Spinal cord (tissue), 10 donors: ENCODE results near the gene MAP3K5. TPM values are rescaled to one million over a fixed set of nuclear protein-coding genes. Genes with fewer than 3 reads are reported as not detected.

Experiments
- DNase-seq, 6 donors: peaks; one replicate each; pipeline versions ENCODE4 v3.0.0 to v3.0.0-alpha.2; 2013 to 2015; ENCODE audit warnings: low spot score in 6 of 6, low read depth in 4 of 6
- H3K27ac ChIP-seq: one replicate; pipeline ENCODE4 v1.5.1; 2013; ENCODE audit warnings: low read depth, low read length, control low read depth
- H3K27me3 ChIP-seq: one replicate; pipeline ENCODE4 v1.6.1; 2013; ENCODE audit warnings: low read length; ENCODE audit not compliant: control insufficient read depth, insufficient read depth
- H3K36me3 ChIP-seq: one replicate; pipeline ENCODE4 v1.6.1; 2013; ENCODE audit warnings: low read length; ENCODE audit not compliant: control insufficient read depth, insufficient read depth
- H3K4me1 ChIP-seq: one replicate; pipeline ENCODE4 v1.6.1; 2013; ENCODE audit warnings: low read length; ENCODE audit not compliant: control insufficient read depth, insufficient read depth
- H3K4me3 ChIP-seq: one replicate; pipeline ENCODE4 v1.5.1; 2013; ENCODE audit warnings: low read depth, low read length, control low read depth
- H3K9me3 ChIP-seq: one replicate; pipeline ENCODE4 v1.6.1; 2013; ENCODE audit warnings: low read length; ENCODE audit not compliant: control insufficient read depth, insufficient read depth
- WGBS: methylation state at CpG from one replicate; pipeline ENCODE4 v1.1.5; 2013; ENCODE audit warnings: missing lambda C conversion rate; ENCODE audit not compliant: insufficient coverage; 5-methylcytosine and 5-hydroxymethylcytosine counted together
- polyA plus RNA-seq, 2 donors: library from polyadenylated mRNA; unstranded; fragments of 120-200 nt; gene quantifications; one replicate each; pipeline ENCODE4 v1.2.1, GENCODE V29; 2013; ENCODE audit not compliant: insufficient read length in 2 of 2
- total RNA-seq, 2 donors: library from RNA; depleted of rRNA in 1 of 2; stranded (reverse); fragments of 120-200 nt in 1 of 2; fragments of >200 nt in 1 of 2; gene quantifications; one replicate each; pipeline versions ENCODE4 v1.2.3 to v1.2.4, GENCODE V29; 2013 to 2014
- donor health status: healthy.

Gene MAP3K5
- total and polyA plus RNA-seq, 4 donors = 8.5 to 26.9 (median 9.7) TPM

DNA sequence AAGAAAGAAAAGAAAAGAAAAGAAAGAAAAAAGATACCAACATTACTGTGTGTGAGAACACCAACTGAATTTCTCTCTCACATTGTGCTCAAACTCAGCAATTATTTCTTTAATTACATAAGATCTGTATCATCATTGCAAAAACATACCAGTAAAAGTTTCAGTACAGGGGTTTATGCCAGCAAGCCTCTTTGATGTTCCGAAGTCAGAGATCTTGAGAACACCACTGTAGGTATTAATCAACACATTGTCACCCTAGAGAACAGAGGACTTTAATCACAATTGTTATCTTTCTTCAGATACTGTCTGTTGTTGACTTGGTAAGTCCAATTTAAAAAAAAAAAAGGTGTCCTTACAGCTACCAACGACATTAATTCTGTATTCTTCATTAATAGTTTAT lies 181.1 kb downstream of the MAP3K5 start:
- no peaks in the 10 kb centered on the region for H3K9me3 ChIP-seq
- DNase-seq = no peak
- H3K27ac ChIP-seq = no peak overlapping the region
- H3K4me3 ChIP-seq = no peak overlapping the region
- no peaks in the 10 kb centered on the region for H3K27me3 ChIP-seq
- no peaks in the 10 kb centered on the region for H3K36me3 ChIP-seq
- no peaks in the 10 kb centered on the region for H3K4me1 ChIP-seq
- no CpG with 5 or more reads among the region's 2 CpGs for WGBS

DNA sequence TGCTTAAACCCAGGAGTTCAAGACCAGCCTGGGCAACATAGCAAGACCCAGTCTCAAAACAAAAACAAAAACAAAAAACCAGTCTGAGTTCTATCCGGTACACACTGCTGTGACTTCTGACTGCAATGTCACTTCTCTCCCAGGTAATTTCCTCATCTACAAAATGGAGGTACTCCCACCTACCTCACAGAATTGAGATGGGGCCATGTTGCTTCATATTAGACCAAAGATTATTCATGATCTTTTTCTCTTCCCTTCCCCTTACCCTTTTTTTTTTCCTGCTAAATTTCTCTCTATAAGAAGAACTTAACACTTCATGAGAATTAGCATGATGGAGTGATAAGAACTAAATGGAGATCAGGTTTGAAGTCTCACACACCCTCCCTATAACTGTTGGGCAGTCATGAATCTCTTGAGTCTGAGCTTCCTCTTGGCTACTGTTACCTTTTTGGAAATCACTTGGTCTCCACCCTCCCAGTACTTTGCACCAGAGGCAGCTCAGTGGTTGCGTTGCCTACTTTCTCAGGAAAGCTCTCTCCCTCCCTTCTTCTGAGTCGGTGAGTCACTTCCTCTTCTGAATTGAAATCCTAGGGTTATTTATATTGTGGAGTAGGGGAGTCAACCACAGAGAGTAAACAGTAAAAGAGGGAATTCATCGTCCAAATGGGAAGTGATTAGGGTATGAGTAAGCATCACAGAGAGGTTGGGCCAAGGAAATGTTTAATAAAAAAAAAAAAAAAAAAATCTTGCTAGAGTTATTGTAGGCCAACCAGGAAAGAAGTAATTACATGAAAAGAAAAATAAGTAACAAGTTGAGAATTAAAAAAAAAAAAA lies 182.2 kb downstream of the MAP3K5 start:
- no peaks in the 10 kb centered on the region for H3K36me3 ChIP-seq
- no peaks in the 10 kb centered on the region for H3K9me3 ChIP-seq
- no peak overlapping the region for H3K4me3 ChIP-seq
- H3K27me3 ChIP-seq = no peaks in the 10 kb centered on the region
- 92% methylated on average over 2 of the region's 4 CpGs for WGBS
- no peaks in the 10 kb centered on the region for H3K4me1 ChIP-seq
- no peak for DNase-seq
- no peak overlapping the region for H3K27ac ChIP-seq

DNA sequence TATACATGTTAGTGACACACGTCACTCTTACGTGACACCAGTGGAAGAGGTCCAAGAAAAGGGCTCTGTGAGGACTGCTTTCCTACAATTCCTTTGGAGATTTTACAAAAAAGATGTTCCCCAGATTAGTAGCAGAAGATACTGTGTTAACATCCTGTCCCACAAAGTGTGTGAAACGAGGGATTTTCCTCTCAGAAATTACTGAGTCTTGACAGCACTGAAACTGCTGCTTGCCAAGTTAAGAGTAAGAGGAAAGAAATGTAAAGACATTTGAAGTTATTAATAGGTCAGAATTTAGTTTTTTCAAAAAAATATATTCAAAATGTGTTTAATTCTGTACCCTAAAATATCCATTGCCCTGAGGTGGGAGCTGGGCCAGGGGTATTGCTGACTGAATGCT lies 183.3 kb downstream of the MAP3K5 start:
- H3K36me3 ChIP-seq = peaks cover 1% of the 10 kb centered on the region
- 81% methylated on average over 3 of the region's 3 CpGs for WGBS
- no peak for DNase-seq
- no peaks in the 10 kb centered on the region for H3K9me3 ChIP-seq
- H3K27me3 ChIP-seq = no peaks in the 10 kb centered on the region
- no peak overlapping the region for H3K27ac ChIP-seq
- H3K4me3 ChIP-seq = no peak overlapping the region
- H3K4me1 ChIP-seq = no peaks in the 10 kb centered on the region

DNA sequence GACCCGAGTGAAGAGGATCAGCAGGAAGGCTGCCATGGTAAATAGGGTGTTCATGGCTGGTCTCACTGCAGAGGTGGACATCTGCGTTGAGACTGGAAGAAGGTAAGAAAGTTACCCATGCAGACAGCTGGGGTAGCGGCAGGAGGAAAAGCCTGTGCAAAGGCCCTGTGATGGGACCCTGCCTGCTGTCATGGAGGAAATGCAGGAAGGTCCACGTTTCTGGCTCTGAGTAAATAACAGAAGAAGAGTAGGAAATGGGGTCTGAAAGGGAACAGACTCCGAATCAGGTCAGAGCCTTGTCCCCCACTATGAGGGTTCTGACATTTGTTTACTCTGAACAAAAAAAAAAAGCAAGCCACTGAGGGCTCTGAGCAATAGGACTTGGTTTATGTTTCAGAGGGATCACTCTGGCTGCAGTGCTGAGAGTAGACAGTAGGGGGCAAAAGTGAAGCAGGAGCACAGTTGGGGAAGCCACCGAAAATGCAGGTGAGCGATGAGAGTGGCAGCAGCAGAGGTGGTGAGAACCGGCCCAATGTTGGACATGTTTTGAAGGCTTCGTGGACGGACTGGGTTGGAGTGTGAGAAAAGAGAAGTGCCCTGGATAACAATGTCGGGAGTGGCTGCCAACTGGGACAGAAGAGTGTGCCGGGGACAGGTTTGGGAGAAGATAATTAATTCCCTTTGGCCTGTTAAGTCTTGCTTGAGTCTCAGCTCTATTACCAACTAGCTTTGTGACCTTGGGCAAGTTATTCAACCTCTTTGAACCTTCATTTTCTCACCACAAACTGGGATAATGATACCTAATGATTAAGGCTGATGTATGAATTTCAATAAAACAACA lies 184.1 kb downstream of the MAP3K5 start:
- H3K27me3 ChIP-seq = no peaks in the 10 kb centered on the region
- DNase-seq = peak in 3 of 6 donors; percentile 7 to 58 (median 45)

DNA sequence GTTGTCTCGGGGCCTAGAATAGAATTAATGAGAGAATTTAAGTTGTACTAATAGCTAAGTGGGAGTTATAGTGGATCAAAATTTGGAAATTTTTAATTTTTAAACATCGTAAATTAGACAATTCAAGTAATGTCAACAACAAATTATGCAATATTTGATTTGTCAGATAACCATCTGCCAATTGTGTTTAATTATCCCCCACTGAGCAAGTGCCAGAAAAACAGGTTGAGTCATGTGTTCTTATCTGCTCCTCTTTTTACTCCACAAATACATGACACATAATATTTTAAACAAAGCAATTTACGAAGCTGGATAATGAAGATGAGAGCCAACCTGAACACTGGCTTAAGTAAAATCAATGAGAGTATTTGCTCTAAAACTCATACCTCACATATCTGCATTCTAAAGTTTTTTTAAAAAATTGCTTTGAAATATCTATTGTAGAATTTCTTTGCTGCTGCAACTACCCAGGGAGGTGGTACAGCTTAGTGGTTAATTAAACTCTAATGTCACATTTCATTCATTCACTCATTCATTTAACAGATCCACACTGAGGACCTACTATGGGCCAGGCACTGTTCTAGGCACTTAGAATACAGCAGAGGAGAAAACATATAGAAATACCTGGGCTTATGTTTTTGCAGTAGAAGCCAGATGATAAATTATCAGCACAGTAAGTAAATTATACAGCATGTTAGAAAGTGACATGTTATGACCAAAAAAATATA lies 184.9 kb downstream of the MAP3K5 start:
- Histone ChIP-seq H3K9me3 (no peaks in the 10 kb centered on the region), H3K27me3 (no peaks in the 10 kb centered on the region), H3K4me3 (no peak overlapping the region), H3K4me1 (no peaks in the 10 kb centered on the region), H3K36me3 (peaks cover 4% of the 10 kb centered on the region), H3K27ac (no peak overlapping the region)
- WGBS = 80% methylated on average over 1 of the region's 3 CpGs
- DNase-seq = no peak

More for the DNA sequence above, 184.1 kb downstream of the MAP3K5 start:
- no peak overlapping the region for H3K4me3 ChIP-seq
- H3K27ac ChIP-seq = no peak overlapping the region
- no peaks in the 10 kb centered on the region for H3K4me1 ChIP-seq
- WGBS = 71% methylated on average over 10 of the region's 12 CpGs
- H3K9me3 ChIP-seq = no peaks in the 10 kb centered on the region
- H3K36me3 ChIP-seq = peaks cover 3% of the 10 kb centered on the region

DNA sequence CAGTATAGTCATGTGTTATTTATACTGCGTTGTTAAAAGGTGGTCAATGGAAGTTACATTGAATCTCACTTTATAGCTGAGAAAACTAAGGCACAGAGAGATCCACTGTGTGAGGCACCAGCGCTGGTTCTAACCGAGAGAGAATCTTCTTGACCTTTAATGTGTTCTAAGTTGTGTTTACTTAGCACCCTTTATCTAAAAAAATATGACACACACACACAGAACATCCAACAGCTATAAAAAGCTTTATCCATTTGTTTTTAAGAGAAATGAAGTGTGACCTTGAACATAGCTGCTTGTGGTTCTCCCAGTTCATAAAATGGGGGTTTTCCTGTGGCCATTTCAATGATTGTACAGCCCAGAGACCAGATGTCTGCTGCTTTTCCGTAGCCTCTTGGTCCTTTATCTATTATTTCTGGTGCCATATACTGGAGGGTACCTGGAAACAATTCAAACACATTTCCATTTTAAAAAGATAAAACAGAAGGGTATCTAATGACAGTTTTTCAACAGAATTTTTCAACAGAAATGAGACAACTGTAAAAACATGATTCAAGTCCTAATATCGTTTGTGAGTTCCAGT lies 187.3 kb downstream of the MAP3K5 start:
- Histone ChIP-seq H3K4me1 (no peaks in the 10 kb centered on the region), H3K36me3 (peaks cover 6% of the 10 kb centered on the region), H3K27ac (no peak overlapping the region), H3K4me3 (no peak overlapping the region), H3K9me3 (no peaks in the 10 kb centered on the region), H3K27me3 (no peaks in the 10 kb centered on the region)
- no peak for DNase-seq
- WGBS = no CpG with 5 or more reads among the region's 5 CpGs

DNA sequence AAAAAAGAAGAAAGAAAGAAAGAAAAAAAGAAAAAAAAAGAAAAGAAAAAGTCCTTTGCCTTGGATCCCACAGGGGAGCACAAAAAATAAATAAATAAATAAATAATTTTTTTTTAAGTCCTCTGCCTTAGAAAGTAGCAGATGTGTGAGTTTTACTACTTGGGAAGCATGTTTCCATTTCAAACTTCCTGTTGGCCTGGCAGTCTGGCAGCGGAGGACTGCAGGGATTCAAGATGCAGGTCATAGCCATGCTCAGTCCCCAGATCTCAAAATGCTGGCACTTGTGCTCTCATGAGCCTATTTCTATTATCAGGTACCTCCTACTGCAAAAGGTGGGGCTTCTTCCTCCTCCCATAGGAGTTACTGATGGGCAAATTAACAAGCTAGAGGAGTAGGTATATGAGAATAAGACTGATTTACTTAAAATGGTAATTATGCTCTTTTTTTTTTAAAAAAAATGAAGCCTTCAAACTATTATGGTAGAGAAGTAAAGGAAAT lies 187.9 kb downstream of the MAP3K5 start:
- 100% methylated on average over 1 of the region's 1 CpG for WGBS
- no peak for DNase-seq
- Histone ChIP-seq H3K36me3 (peaks cover 6% of the 10 kb centered on the region), H3K9me3 (no peaks in the 10 kb centered on the region), H3K4me3 (no peak overlapping the region), H3K27ac (no peak overlapping the region), H3K4me1 (no peaks in the 10 kb centered on the region), H3K27me3 (no peaks in the 10 kb centered on the region)

DNA sequence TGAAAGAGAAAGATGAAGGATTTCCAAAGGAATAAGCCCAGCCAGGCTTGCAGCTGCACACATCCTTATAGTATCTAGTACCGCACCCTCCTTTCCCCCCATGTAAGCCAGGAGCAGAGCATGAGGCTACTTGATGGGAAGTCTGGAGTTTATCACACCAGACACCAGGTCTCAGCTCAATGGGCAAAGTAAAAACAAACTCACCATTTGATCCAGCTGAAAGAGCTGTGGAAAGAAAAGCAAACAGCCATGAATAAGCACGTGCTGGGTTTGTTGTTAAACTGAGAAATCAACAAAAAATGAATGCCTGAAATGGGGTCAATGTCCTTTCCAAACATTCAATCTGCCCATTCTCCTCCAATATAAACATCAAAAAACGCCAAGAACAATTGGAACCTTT lies 191.5 kb downstream of the MAP3K5 start:
- Histone ChIP-seq H3K9me3 (no peaks in the 10 kb centered on the region), H3K4me3 (no peak overlapping the region), H3K4me1 (no peaks in the 10 kb centered on the region), H3K36me3 (peaks cover 6% of the 10 kb centered on the region), H3K27ac (no peak overlapping the region), H3K27me3 (no peaks in the 10 kb centered on the region)
- no CpG with 5 or more reads among the region's 3 CpGs for WGBS
- DNase-seq = peak in 1 of 6 donors; percentile 25
